HFFc6 (cell line): ENCODE data around the gene MTG1. TPM values are rescaled to one million over a fixed set of nuclear protein-coding genes. Genes with fewer than 3 reads are reported as not detected.
"Not testable (repeated sequence)": the region's sequence is repeated elsewhere in the genome, so short reads cannot be mapped to it uniquely, and the experiment has no call there.

Experiments used
- DNase-seq: peaks from one replicate; pipeline ENCODE4 v3.0.0-alpha.2; 2018
- H3K27ac Mint-ChIP-seq: 2 replicates; pipeline ENCODE4 v1.8.0; 2020; ENCODE audit warnings: mild to moderate bottlenecking, mixed read lengths
- H3K27me3 Mint-ChIP-seq: 2 replicates; pipeline ENCODE4 v1.8.0; 2021; ENCODE audit warnings: mild to moderate bottlenecking, moderate library complexity, mixed read lengths; ENCODE audit not compliant: insufficient read depth
- H3K36me3 Mint-ChIP-seq: 2 replicates; pipeline ENCODE4 v1.8.0; 2021; ENCODE audit warnings: low read depth, mixed read lengths
- H3K4me1 Mint-ChIP-seq: 2 replicates; pipeline ENCODE4 v1.8.0; 2020; ENCODE audit warnings: low read depth, mixed read lengths
- H3K4me3 Mint-ChIP-seq: 2 replicates; pipeline ENCODE4 v1.8.0; 2020; ENCODE audit warnings: mild to moderate bottlenecking, moderate library complexity, mixed read lengths
- H3K9me3 Mint-ChIP-seq: 2 replicates; pipeline ENCODE4 v1.8.0; 2020; ENCODE audit warnings: mild to moderate bottlenecking, mixed read lengths
- total RNA-seq, 6 experiments: library from RNA; stranded (reverse); fragmentation: NEBNext Ultra II Directional; extraction: Animal tissue kit (Norgen Biotek cat#: 25700); gene quantifications; 2 replicates in 1 of 6; 3 replicates in 5 of 6; pipeline ENCODE4 v1.2.3, GENCODE V29; 2021
- TF ChIP-seq, protein P1 (sequence below): fragments of 200-600 bp; sonication (generic); IDR thresholded peaks from 2 replicates; pipeline ENCODE4 v1.5.0; 2021; ENCODE audit warnings: antibody characterized with exemption, mild to moderate bottlenecking

MTG1 gene
- total RNA-seq, 6 experiments from 2014 or later, result 23.7 to 33.0 (median 26.6) TPM

- TF ChIP-seq, protein P1, sequence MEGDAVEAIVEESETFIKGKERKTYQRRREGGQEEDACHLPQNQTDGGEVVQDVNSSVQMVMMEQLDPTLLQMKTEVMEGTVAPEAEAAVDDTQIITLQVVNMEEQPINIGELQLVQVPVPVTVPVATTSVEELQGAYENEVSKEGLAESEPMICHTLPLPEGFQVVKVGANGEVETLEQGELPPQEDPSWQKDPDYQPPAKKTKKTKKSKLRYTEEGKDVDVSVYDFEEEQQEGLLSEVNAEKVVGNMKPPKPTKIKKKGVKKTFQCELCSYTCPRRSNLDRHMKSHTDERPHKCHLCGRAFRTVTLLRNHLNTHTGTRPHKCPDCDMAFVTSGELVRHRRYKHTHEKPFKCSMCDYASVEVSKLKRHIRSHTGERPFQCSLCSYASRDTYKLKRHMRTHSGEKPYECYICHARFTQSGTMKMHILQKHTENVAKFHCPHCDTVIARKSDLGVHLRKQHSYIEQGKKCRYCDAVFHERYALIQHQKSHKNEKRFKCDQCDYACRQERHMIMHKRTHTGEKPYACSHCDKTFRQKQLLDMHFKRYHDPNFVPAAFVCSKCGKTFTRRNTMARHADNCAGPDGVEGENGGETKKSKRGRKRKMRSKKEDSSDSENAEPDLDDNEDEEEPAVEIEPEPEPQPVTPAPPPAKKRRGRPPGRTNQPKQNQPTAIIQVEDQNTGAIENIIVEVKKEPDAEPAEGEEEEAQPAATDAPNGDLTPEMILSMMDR, result no peak
- Mint-ChIP-seq H3K4me3 (peak overlapping the region; percentile 38), H3K27ac (peak overlapping the region; percentile 59), H3K27me3 (no peaks in the 10 kb centered on the region; the same call in 1 of the 2 replicates), H3K36me3 (peaks cover 63% of the 10 kb centered on the region), H3K4me1 (peaks cover 30% of the 10 kb centered on the region), H3K9me3 (peaks cover 8% of the 10 kb centered on the region)
- peak; percentile 60 for DNase-seq
Measured at GRCh38 chr10:133405844-133406527, 12.0 kb downstream of the MTG1 start.

DNA sequence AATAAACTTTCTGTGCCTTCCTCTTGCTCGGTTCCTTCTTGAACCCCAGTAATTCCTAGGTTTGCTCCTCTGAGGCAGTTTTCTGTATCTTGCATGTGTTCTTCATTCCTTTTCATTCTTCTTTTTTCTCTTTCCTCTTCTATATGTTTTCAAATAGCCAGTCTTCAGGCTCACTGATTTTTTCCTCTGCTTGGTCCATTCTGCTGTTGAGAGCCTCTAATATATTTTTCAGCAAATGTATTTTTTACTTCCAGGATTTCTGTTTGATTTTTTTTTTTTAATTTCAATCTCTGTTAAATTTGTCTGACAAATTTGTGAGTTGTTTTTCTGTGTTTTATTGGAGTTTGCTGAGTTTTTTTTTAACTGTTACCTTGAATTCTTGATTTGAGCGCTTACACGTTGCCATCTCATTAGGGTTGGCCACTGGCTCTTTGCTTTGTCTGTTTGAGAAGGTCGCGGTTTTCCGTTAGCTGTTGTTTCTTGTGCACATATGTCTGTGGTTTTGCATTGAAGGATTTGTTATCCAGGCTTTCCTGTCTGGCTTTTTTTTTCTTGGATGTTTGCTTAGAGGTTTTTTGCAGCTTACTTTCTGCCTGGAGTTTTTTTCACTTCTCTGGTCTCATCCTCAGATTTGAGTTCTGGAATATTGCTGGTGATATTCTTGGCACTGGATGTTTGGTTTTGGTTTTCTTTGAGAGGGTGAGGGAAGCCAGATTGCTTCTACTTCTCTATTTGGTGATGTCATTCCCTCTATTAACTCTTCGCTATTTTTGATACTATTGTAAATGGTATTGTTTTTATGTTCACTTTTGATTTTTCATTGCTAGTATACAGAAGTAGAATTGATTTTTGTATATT, 17.8 kb downstream of the MTG1 start:
- H3K4me1 Mint-ChIP-seq, result peaks cover 5% of the 10 kb centered on the region; the same call in 1 of the 2 replicates
- peaks cover 33% of the 10 kb centered on the region for H3K9me3 Mint-ChIP-seq
- H3K4me3 Mint-ChIP-seq, result no peak overlapping the region
- peaks cover 1% of the 10 kb centered on the region for H3K27me3 Mint-ChIP-seq
- peaks cover 81% of the 10 kb centered on the region for H3K36me3 Mint-ChIP-seq
- H3K27ac Mint-ChIP-seq, result no peak overlapping the region
- TF ChIP-seq, protein P1, result no peak
- DNase-seq, result no peak

GRCh38 chr10:133412381-133412711, 18.4 kb downstream of the MTG1 start:
- Mint-ChIP-seq H3K4me1 (peaks cover 5% of the 10 kb centered on the region; the same call in 1 of the 2 replicates), H3K27ac (no peak overlapping the region), H3K9me3 (peaks cover 33% of the 10 kb centered on the region), H3K27me3 (peaks cover 1% of the 10 kb centered on the region), H3K4me3 (no peak overlapping the region), H3K36me3 (peaks cover 75% of the 10 kb centered on the region)
- no peak for DNase-seq
- TF ChIP-seq, protein P1, result no peak

- not testable (repeated sequence) for H3K4me3 Mint-ChIP-seq, H3K4me1 Mint-ChIP-seq, H3K27me3 Mint-ChIP-seq, H3K27ac Mint-ChIP-seq, DNase-seq
- peaks cover 33% of the 10 kb centered on the region for H3K9me3 Mint-ChIP-seq
- peaks cover 57% of the 10 kb centered on the region for H3K36me3 Mint-ChIP-seq
Measured at GRCh38 chr10:133414401-133414800, 20.4 kb downstream of the MTG1 start.

GRCh38 chr10:133415752-133416151, 21.8 kb downstream of the MTG1 start:
- peaks cover 3% of the 10 kb centered on the region for H3K27me3 Mint-ChIP-seq
- DNase-seq, result no peak
- peaks cover 27% of the 10 kb centered on the region for H3K9me3 Mint-ChIP-seq
- no peak overlapping the region for H3K27ac Mint-ChIP-seq
- TF ChIP-seq, protein P1, result no peak
- H3K36me3 Mint-ChIP-seq, result peaks cover 43% of the 10 kb centered on the region
- no peak overlapping the region for H3K4me3 Mint-ChIP-seq
- H3K4me1 Mint-ChIP-seq, result no peaks in the 10 kb centered on the region
